GOT3 (cell line): ENCODE data around the gene ATP23.
A peak's percentile ranks its signal among the peaks of the same experiment; 100 is the strongest.

Experiments
- DNase-seq: peaks from one replicate; lab custom pipeline; 2025; ENCODE audit warnings: mixed read lengths; lab: John Stamatoyannopoulos, UW

ATP23 gene, protein sequence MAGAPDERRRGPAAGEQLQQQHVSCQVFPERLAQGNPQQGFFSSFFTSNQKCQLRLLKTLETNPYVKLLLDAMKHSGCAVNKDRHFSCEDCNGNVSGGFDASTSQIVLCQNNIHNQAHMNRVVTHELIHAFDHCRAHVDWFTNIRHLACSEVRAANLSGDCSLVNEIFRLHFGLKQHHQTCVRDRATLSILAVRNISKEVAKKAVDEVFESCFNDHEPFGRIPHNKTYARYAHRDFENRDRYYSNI

DNA sequence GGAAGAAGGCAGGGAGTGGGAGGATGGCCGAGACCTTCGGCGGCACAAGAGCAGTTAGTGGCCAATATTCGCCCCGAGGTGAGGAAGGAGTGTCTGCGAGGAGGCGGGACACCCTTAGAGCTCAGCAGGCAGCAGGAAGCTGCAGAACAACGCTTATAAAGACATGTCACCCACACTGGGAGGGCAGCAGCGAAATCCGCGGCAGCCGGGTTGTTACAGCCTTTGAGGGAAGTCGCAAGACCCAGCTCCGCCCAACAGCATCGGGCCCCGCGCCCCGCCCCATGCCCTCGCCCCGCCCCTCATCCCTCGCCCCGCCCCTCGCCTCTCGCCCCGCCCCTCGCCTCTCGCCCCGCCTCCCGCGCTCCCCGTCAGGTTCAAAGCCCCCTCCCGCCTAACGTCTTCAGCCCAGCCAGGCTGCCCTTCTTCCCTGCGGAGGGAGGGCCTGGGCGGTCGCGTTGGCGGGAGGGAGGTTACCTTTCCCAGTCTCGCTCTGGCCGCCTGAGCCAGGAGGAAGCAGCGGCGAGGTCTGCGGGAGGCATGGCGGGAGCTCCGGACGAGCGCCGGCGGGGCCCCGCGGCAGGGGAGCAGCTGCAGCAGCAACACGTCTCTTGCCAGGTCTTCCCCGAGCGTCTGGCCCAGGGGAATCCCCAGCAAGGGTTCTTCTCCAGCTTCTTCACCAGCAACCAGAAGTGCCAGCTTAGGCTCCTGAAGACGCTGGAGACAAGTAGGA, at the start of gene ATP23:
Gene ATP23 (plus strand): TSS at position 403 of the 730 bp plus-strand sequence. CDS start 135 bp downstream, at position 538.
- peak; percentile 100 for DNase-seq

DNA sequence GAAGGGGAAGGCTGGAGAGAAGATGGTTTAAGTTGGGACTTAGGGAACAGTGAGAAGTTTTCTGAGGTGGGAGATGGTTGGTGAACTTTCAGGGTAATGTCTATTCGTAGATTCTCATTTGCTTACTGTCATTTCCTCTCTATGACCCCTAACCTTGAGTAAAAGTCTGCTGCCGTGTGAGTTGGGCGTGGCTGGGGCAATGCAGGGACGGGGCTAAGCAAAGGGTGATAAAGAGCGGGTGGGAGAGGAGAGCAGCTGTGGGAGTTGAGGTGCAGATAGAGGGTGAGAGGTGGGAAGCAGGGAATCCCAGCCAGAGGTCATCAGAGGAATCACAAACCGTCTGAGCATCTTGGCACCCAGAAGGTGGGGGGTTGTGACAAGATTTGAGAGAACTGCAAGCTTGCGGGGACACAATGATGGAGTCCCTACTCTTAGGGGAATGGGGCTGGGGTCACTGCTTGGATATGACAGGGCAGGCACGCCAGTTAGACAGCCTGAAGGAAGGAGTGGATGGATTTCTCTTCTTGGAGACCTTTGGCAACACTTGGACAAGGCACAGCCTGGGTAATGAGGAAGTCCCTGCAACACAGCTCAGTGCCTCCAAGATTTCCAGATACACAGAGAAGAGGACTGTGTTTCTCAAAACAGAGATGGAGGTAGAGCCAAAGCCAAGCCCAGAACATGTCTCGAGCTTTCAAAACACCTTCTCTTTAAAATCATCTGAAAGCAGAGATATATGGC, 49.0 kb upstream of the ATP23 start:
- no peak for DNase-seq

DNA sequence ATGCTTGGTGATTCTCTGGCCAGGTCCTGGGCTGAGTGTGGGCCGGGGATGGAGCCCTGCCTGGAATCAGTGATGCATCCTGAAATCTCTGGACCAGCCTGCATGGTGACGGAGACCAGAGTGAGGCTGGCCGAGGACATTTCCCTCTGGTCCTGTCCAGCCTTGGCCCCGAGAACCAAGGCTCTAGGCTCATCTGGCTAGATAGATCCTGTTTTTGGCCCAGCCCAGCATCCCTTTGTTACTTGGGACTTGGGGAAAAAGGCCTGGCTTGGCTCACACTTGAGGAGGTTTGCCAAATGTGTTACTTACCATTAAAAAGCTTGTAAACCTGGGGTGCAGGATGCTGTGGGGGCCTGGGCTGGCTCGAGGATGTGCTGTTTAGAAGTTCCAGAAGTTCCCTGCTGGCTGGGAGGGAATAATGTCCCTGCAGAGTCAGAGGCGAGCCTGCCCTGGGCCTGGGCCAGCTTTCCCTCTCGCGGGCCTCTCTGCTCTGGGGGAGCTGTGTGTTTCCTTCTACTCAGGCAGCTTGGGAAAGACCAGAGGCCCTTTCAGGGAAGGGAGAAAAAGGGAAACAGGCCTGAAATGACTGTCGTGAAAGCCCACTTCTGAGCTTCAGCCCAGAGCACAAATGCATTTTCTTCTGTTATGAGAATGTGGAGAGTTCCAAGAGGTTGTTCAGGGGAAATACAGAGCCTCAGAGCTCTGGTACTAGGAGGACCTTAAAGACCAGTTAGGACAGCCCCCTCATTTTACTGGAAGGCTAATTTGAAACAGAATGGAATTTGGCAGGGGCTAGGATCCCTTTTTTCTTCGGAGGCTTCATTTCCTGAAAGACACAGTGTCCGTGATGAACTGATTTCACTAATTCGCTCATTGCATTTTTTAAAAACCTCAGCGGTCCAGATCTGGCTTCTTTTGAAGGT, 47.7 kb upstream of the ATP23 start:
- peak; percentile 100 for DNase-seq

DNA sequence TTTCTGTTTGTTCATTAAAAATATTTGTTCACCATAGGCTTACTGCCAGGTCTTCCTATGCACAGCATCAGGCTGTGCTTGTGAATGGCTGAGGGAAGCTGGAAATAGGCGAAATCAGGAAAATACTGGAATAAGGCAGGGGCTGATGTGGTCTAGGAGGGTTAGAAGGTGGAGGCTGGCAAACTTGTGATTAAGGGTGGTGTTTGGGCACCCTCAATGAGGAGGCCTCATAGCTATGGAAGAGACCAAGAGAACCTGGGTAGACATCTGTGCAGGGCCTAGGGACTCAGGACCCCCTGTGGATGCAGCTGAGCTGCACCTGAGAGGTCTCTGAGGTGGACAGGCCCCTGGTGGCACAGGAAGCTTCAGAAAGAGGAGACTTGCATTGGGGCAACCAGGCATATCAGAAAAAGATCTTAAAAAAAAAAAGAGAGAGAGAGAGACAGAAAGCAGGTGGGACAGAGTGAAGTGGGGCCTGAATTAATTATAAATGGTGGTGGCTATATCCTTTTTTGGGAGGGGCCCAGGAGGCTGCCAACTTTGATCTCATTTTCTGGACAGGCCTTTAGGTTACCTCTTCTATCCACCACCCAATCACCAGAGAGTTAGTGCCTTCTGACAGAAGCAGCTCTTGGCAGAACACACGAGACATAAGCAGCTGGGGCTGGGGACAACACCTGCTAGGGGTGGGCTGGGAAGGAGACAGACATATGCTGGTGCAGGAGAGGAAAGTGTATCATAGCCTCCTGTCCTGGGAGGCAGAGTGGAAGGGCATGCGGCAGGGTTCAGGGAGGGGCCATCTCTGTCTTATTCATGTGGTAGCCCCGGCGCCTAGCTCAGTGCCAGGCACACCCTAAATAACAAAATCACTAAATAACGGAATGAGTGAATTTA, 46.7 kb upstream of the ATP23 start:
- DNase-seq, result no peak

DNA sequence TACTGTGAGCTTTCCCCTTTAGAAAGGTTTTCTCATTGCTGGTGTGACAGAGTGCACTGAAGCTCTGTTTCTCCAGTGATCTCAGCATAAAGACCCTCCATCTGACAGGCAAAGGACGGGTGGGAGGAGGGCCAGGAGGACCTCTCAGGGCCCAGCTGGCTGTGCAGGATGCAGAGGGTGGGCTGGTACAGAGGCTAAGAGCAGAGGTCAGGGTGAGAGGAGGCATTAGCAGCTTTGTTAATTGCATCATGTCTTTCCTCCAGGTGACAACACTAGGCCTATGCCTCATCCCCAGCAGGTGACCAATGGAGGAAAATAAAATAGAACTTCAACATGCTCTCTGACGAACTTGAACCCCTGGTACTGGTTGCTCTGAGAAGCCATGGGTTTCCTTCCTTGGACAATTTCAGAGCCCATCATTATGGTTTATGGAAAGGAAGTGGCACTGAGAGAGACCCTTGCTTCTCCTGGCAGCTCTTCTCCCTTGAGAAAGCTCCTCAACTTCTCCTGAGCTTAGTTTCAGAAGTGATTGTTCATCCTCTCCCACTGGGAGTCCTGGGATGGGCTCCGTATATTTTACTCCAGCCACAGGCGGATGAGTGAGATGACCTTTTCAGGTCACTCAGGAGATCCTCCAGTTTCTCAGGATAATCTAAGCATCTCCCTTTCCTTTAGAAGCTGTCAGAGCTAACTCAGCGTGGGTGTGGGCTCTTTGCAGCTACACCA, 45.8 kb upstream of the ATP23 start:
- DNase-seq, result no peak

DNA sequence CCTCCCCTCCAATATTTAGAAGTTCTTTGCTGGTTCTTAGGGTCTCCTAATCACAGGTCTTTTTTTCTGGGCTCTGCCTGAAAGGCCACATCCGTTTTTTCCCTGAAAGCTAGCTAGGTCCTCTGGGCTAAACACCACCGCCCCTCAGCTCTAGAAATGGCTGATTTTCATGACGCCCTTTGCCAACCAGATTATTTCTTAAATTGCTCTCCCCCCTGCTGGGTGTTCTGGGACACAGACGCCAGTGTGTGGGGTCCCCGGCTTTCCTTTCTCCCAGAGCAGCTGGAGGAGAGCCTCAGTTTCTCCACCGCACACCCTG, 45.3 kb upstream of the ATP23 start:
- no peak for DNase-seq

DNA sequence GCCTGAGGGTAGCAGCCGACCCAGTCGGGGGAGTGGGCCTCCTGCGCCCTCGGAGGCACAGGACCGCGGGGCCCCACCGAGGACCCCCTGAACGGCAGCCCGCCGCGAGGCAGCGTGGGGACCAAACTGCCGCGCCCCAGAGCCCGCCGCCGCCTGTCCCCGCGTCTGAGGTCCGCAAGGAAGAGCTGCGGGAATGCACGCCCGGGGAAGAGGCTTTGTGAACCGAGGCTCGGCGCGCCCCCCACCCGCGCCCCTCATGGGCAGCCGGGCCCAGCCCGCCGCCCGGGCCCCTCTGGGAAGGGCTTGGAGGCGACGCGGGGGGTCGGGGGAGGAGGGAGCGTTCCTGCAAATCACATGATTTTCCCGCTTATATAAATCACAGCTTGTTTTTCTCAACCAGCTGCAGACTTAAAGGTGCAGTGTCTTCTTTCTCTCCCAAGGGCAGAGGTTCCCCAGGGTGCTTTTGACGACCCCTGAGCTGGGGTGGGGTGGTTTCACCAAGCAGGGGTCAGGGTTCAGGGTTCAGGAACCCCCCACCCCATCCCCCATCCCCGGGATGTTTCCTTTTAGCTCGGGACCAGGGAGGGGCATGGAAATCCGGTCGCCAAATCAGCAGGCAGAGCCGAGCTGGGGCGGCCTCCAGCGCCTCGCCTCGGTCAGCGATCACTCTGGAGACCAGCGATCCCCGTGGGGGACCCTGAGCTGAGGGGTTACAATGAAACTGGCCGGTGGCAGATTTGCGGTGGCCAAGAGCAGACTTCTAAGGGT, 44.7 kb upstream of the ATP23 start:
- DNase-seq, result peak; percentile 92

DNA sequence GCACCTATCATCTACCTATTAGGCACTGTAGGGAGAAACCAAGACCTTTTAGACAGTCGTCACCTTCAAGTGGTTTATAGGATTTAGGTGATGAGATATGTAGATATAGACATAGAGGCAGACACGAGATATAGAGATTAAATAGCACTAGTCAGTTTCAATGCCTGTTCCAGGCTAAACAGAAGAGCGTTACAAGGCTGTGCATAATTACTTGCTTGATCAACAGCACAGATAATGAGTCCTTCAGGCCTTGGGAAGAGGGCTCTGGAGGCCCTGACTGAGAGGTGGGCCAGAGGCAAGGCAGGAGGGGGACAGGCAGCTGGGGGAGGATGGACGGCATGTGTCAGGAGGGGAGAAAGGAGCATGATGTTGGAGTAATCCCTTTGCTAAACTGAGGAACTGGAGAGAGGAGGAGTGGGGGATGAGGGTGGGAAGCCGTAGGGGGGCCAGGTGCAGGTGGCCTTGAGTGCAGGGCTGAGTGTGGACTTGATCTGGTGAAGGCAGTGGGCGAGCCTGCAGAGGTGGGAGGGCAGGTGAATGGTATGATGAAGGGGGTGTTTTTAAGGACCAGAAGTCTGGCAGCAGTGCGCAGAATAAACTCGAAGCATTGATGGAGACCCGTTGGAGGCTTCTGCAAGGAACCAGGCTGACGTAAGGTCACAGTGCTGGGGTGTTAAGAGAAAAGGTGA, 43.9 kb upstream of the ATP23 start:
- no peak for DNase-seq

DNA sequence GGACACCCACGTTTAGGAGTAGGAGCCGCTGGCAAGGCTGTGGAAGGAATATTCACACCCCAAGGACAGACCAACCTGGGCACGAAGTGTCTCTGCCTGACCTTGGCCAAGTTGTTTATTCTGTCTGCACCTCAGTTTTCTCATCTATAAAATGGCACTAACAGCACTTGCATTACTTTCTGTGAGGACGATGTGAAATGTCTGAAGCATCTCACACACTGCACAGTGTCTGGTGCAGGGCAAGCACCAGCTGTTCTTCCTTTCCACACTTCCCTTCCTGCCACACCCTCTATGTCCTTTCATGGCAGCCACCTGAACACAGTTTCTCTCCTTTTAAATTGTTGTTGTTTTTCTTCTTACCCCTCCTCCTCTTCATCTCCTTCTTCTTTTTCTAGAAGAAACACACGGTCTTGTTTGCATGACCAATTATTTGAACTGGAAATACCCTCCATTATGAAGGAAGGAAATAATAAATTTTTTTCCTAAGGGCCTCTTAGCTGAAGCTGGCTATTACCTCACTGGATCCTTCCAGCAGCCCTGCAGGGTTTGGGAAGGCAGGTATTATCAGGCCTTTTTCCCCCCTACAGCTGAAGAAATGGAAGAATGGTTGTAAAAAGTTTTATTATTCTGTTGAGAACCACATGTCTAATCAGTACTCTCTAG, 42.9 kb upstream of the ATP23 start:
- no peak for DNase-seq

DNA sequence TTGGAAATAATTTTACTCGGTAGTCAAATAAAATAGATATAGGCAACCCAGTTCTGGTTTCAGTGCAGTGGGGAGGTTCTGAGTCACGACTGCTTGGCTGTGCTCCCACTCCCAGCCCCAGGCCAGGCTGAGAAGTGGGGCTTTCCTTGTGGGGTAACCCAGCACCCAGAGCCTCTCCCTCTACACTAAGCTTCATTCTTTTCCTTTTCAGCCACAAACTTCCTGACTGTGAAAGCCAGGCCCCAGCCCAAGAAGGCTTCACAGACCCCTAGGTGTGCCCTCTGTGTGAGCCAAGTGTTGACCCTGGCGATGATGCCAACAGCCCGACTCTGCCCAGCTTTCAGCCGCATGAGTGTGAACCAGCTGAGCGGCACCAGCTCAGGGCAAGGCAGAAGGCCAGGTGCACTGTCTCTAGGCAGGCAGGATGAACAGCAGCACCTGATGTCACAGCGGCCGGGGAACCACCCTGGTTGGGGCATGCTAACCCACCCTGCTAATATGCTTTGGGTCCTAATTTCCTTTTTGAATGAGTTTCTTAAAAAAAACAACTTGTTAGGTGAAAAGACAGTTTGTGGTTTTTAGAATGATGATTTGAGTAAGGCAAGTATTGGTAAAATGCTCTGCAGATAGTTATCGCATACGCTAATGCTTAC, 42.2 kb upstream of the ATP23 start:
- no peak for DNase-seq

DNA sequence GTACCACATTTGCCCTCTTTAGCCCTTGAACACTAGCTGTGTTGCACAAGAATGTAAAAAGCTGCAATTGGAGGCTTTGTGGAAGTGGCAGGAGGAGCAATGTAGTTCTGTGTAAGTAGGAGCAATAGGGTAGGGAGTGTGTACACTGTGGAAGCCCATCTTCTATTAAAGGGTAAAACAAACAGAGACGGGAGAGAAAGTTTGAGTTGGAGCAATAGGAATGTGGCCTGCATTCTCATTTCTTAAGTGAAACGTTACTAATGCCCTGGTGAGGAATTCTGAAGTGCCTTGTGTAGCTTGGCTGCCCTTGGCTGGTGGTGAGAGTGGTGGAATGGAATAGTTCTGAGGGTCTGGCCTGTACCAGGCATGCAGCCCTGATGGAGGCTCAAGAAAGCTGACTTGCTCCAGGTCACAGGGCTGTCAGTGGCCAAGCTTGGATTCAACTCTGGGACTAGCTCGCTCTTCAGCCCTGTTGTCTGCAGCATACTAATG, 38.8 kb upstream of the ATP23 start:
- no peak for DNase-seq

DNA sequence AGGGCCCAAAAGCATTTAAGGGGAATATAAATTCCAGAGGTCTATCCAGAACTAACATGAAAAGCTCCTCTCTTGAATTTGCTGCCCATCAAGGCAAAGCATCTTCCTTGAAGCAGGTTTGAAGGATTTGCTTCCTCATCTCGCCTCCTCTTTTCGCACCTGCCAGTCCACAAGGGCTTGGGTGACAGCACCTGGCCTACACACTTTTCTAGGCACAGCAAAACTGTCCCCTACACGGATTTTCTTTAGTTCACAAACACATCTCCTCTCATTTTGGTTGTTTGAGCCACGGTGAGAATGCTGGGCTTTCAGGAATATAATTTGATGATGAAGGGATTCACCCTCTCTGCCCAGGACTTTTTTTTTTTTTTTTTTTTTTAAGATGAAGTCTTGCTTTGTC, 36.9 kb upstream of the ATP23 start:
- DNase-seq, result no peak

DNA sequence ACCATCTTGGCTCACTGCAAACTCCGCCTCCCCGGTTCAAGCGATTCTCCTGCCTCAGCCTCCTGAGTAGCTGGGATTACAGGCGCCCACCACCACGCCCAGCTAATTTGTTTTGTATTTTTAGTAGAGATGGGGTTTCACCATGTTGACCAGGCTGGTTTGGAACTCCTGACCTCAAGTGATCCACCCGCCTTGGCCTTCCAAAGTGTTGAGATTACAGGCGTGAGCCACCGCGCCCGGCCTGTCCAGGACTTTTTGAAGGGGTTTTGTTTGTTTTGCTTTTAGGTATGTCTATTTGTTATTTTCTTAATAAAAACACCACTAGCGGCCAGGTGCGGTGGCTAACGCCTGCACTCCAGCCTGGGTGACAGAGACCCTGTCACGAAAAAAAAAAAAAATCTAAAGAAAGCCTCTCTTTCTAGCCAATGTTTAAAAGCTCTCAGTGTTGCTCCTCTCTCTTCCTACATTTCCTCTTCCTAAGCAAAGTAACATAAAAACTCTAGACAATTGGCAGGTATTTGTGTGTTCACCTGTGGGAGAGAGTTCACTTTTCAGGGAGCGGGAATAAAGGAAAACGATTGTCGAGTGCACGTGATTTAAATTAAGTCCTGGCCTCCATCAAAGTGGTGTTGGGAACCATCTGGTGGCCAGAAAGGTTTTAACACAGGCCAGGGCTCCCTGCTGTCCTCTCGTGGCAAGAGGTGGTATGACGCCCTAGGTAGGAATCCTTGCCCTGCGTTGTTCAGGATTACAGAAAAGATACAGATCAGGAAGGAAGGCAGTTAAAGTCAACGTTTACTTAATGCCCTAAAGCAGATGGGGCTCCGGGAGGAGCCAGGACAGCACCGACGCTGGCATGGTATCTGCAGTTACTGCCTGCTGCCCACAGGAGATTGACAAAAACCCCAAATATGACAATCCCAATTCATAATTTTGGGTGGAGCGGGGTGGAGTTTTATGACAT, 36.2 kb upstream of the ATP23 start:
- peak; percentile 100 for DNase-seq

DNA sequence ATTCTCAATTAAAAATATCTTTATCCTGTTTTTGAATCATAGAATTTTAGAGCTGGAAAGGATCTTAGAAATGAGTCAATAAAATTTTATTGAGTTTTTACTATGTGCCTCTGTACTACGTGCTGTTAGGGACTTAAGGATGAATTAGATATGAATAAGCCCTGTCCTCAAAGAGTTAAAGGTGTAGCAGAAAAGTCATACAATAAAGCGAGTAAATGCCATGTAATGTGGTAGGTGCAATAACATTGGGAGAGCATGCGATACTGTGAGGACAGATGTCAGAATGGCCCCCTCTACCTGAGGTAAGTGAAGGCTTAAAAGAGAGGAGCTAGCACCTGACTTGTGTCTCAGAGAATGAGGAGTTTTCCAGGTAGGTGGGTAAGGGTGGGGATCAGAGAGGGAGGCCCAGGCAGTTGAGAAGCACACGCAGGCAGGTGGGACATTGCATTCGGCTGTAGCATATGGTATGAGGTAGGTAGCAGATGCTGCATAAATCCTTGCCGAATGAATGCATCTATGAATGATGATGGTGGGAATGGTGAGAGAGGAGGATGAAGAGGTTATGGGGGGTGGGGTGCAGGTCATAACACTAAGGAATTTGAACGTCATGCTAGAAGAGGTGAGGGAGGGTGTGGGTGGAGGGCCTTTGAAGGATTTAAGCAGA, 35.4 kb upstream of the ATP23 start:
- DNase-seq, result no peak

DNA sequence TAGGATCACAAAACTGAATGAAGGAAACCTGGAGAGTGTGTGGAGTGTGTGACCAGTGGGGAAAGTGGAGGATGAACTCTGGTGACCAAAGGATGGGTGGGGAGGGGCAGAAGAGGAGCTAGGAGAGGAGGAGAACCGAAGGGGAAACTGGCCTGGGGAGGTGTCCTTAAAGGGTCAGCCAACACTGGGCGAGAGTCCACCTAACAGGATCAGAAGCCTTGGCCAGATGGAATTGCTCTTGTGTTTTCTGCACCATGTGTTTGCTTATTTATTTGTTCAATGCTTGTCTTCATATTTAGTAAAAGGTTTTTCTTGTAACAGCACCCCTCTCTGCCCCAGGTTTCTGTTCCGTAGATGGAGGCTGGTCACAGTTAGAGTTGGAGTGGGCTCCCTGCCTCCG, 34.5 kb upstream of the ATP23 start:
- DNase-seq, result no peak

DNA sequence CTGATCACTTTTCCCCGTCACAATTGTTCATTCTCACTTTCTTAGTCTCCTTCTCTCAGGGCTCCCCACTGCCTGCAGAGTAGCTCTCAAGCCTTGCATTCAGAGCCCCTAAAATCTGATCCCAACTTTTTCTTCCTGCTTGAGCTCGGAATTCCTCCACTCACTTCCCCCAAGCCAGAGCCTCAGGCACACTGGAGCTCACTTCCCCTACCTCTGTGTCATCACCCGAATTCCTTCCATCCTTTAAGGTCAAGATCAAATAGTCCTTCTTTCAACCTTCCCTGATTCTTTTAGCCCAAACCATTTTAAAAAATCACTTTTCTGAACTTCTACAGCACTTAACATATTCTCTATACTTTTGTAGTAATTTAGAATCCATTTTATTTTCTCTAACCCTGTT, 34.1 kb upstream of the ATP23 start:
- DNase-seq, result no peak
